SU-DHL-6 (cell line): ENCODE results near the gene FBXO42.
A peak's percentile ranks its signal among the peaks of the same experiment; 100 is the strongest.

Experiments used
- H2AFZ ChIP-seq: fragments of 200-600 bp; sonication (generic); 2 replicates; pipeline ENCODE4 v1.6.1; 2014; ENCODE audit warnings: low read depth, mild to moderate bottlenecking, moderate library complexity, mixed read lengths, antibody characterized with exemption, low read length; ENCODE audit not compliant: severe bottlenecking
- H3F3A ChIP-seq: fragments of 200-600 bp; shearing (Covaris generic); 2 replicates; pipeline ENCODE4 v1.6.0; 2016; ENCODE audit warnings: antibody characterized with exemption, mild to moderate bottlenecking; ENCODE audit not compliant: insufficient read depth
- H3K27ac ChIP-seq: fragments of 200-600 bp; sonication (generic); 2 replicates; pipeline ENCODE4 v1.5.1; 2016; ENCODE audit warnings: low read depth, mild to moderate bottlenecking, low read length, moderate library complexity, mixed read lengths
- H3K27me3 ChIP-seq: fragments of 200-600 bp; sonication (generic), shearing (Covaris generic); 2 replicates; pipeline ENCODE4 v1.6.0; 2014; ENCODE audit warnings: mild to moderate bottlenecking, low read length
- H3K36me3 ChIP-seq: fragments of 200-600 bp; sonication (generic); 2 replicates; pipeline ENCODE4 v1.6.1; 2014; ENCODE audit warnings: mild to moderate bottlenecking, low read length, mixed read lengths
- H3K4me2 ChIP-seq: fragments of 300-600, 200-600 bp; shearing (Covaris generic), sonication (generic); 2 replicates; pipeline ENCODE4 v1.6.0; 2014; ENCODE audit warnings: low read length, low read depth, mild to moderate bottlenecking; ENCODE audit not compliant: poor library complexity, severe bottlenecking
- H3K4me3 ChIP-seq: fragments of 200-600 bp; sonication (generic); 2 replicates; pipeline ENCODE4 v1.5.1; 2014; ENCODE audit warnings: antibody characterized with exemption, low read length, mild to moderate bottlenecking, mixed read lengths; ENCODE audit not compliant: insufficient read depth, poor library complexity, severe bottlenecking
- H3K79me2 ChIP-seq: fragments of 200-600 bp; sonication (generic); 2 replicates; pipeline ENCODE4 v1.6.1; 2014; ENCODE audit warnings: mild to moderate bottlenecking, low read length, moderate library complexity; ENCODE audit not compliant: insufficient read depth
- H3K9ac ChIP-seq: fragments of 200-600 bp; sonication (generic); 2 replicates; pipeline ENCODE4 v1.7.0; 2014; ENCODE audit warnings: mild to moderate bottlenecking, low read length
- H3K9me2 ChIP-seq: fragments of 200-600 bp; sonication (generic); replicated peaks from 2 replicates; pipeline ENCODE4 v1.6.1; 2014; ENCODE audit warnings: low read length; ENCODE audit not compliant: insufficient read depth
- H3K9me3 ChIP-seq: fragments of 200-600 bp; sonication (generic); 2 replicates; pipeline ENCODE4 v1.6.1; 2014; ENCODE audit warnings: low read length, mixed read lengths; ENCODE audit not compliant: insufficient read depth
- H4K20me1 ChIP-seq: fragments of 200-600 bp; sonication (generic); 2 replicates; pipeline ENCODE4 v1.6.1; 2014; ENCODE audit warnings: low read depth, mild to moderate bottlenecking, antibody characterized with exemption, low read length, moderate library complexity, mixed read lengths
- CTCF ChIP-seq: fragments of 200-600 bp; sonication (generic); IDR thresholded peaks from one replicate; pipeline ENCODE4 v1.5.1; 2017; ENCODE audit warnings: antibody characterized with exemption, mild to moderate bottlenecking, low read length, moderate library complexity; ENCODE audit not compliant: insufficient read depth, poor library complexity, severe bottlenecking
- EZH2phosphoT487 ChIP-seq: fragments of 200-600 bp; sonication (generic), shearing (Covaris generic); conservative IDR thresholded peaks from 2 replicates; pipeline ENCODE4 v1.6.1; 2018; ENCODE audit warnings: mild to moderate bottlenecking, antibody characterized with exemption, low read length, moderate library complexity, mixed read lengths

Gene FBXO42

GRCh38 chr1:16354619-16355018 lies 2.3 kb upstream of the FBXO42 start:
- Histone ChIP-seq H3K9ac (no peak overlapping the region), H3K9me2 (no peaks in the 10 kb centered on the region), H3K36me3 (no peaks in the 10 kb centered on the region), H3F3A (no peaks in the 10 kb centered on the region; the same call in 1 of the 2 replicates), H3K79me2 (peaks cover 24% of the 10 kb centered on the region), H3K4me3 (no peak overlapping the region), H3K27ac (no peak overlapping the region), H2AFZ (no peak overlapping the region), H3K27me3 (no peaks in the 10 kb centered on the region), H3K9me3 (no peaks in the 10 kb centered on the region), H4K20me1 (no peaks in the 10 kb centered on the region), H3K4me2 (no peak overlapping the region)
- TF ChIP-seq CTCF (no peak), EZH2phosphoT487 (no peak)

GRCh38 chr1:16352842-16353535 lies 709 bp upstream of the FBXO42 start:
- H4K20me1 ChIP-seq: no peaks in the 10 kb centered on the region
- H3K79me2 ChIP-seq: peaks cover 41% of the 10 kb centered on the region
- H3K9me2 ChIP-seq: no peaks in the 10 kb centered on the region
- H3K27ac ChIP-seq: peak overlapping the region; percentile 38; the same call in 1 of the 2 replicates
- no peaks in the 10 kb centered on the region for H3K36me3 ChIP-seq
- H3K27me3 ChIP-seq: no peaks in the 10 kb centered on the region
- H3K4me3 ChIP-seq: peak overlapping the region; percentile 51
- peak overlapping the region; percentile 73 for H3K9ac ChIP-seq
- H3K9me3 ChIP-seq: no peaks in the 10 kb centered on the region
- H2AFZ ChIP-seq: peak overlapping the region; percentile 76
- TF ChIP-seq CTCF: no peak
- no peak for TF ChIP-seq EZH2phosphoT487
- H3F3A ChIP-seq: no peaks in the 10 kb centered on the region; the same call in 1 of the 2 replicates
- peak overlapping the region; percentile 74 for H3K4me2 ChIP-seq

GRCh38 chr1:16351456-16351993 lies 755 bp downstream of the FBXO42 start:
- H3K36me3 ChIP-seq: no peaks in the 10 kb centered on the region
- H3K9me3 ChIP-seq: no peaks in the 10 kb centered on the region
- peak overlapping the region; percentile 21; the same call in 1 of the 2 replicates for H3K27ac ChIP-seq
- H3F3A ChIP-seq: no peaks in the 10 kb centered on the region; the same call in 1 of the 2 replicates
- H3K4me2 ChIP-seq: peak overlapping the region; percentile 81
- peaks cover 51% of the 10 kb centered on the region for H3K79me2 ChIP-seq
- TF ChIP-seq CTCF (no peak), EZH2phosphoT487 (no peak)
- H4K20me1 ChIP-seq: no peaks in the 10 kb centered on the region
- H3K9ac ChIP-seq: peak overlapping the region; percentile 73
- no peaks in the 10 kb centered on the region for H3K9me2 ChIP-seq
- H3K4me3 ChIP-seq: peak overlapping the region; percentile 62
- H3K27me3 ChIP-seq: no peaks in the 10 kb centered on the region
- peak overlapping the region; percentile 63 for H2AFZ ChIP-seq
